T1000 (cell line): ENCODE measurements around the gene NR2F1.

Source experiments
- DNase-seq: peaks from one replicate; lab custom pipeline; 2025; ENCODE audit warnings: mixed read lengths; lab: John Stamatoyannopoulos, UW

NR2F1 gene

GRCh38 chr5:93642526-93642925 is 59.5 kb downstream of the NR2F1 start:
- no peak for DNase-seq
